Testis (tissue), 2 donors: ENCODE measurements around the gene GDNF.

Experiments
- POLR2A ChIP-seq: fragments of 450-650 bp; IDR thresholded peaks from one replicate; pipeline ENCODE4 v1.6.1; 2017; ENCODE audit warnings: antibody characterized with exemption, mild to moderate bottlenecking, moderate library complexity
- TF ChIP-seq, protein P1 (sequence below), 3 experiments: fragments of 450-650 bp in 2 of 3; fragments of 200-600 bp in 1 of 3; sonication (generic) in 1 of 3; IDR thresholded peaks; one replicate each; pipeline ENCODE4 v1.5.1; 2016 to 2019; ENCODE audit warnings: antibody characterized with exemption in 3 of 3, mild to moderate bottlenecking in 2 of 3, moderate library complexity in 1 of 3

DNA sequence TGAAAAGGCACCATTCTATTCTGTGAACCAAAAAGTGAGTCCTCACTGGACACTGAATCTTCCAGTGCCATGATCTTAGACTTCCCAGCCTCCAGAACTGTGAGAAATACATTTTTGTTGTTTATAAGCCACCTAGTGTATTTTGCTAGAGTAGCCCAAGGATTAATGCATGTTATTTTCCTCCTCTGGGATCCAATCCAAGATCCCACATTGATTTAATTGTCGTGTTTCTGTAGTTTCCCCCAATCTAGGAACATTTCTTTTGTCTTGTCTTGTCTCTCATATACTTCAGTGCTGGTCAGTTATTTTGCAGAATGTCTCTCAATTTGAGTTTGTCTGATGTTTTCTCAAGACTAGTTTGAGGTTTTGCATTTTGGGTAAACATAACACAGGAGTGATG, 36.4 kb downstream of the GDNF start:
- TF ChIP-seq, protein P1, sequence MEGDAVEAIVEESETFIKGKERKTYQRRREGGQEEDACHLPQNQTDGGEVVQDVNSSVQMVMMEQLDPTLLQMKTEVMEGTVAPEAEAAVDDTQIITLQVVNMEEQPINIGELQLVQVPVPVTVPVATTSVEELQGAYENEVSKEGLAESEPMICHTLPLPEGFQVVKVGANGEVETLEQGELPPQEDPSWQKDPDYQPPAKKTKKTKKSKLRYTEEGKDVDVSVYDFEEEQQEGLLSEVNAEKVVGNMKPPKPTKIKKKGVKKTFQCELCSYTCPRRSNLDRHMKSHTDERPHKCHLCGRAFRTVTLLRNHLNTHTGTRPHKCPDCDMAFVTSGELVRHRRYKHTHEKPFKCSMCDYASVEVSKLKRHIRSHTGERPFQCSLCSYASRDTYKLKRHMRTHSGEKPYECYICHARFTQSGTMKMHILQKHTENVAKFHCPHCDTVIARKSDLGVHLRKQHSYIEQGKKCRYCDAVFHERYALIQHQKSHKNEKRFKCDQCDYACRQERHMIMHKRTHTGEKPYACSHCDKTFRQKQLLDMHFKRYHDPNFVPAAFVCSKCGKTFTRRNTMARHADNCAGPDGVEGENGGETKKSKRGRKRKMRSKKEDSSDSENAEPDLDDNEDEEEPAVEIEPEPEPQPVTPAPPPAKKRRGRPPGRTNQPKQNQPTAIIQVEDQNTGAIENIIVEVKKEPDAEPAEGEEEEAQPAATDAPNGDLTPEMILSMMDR (IDR thresholded peaks at IDR 0.05): no peak
- TF ChIP-seq POLR2A: no peak
